Mesendoderm (in vitro differentiated cells): ENCODE data around the gene PHPT1.

Source experiments
- DNase-seq: peaks from one replicate; pipeline ENCODE4 v3.0.0; 2013
- H2AK5ac ChIP-seq: 2 replicates; pipeline ENCODE4 v1.6.1; 2013; ENCODE audit warnings: low read length, inconsistent platforms
- H2BK120ac ChIP-seq: 2 replicates; pipeline ENCODE4 v1.6.1; 2013; ENCODE audit warnings: low read depth, mild to moderate bottlenecking, low read length, moderate library complexity, mixed read lengths
- H2BK15ac ChIP-seq: replicated peaks from 2 replicates; pipeline ENCODE4 v1.6.1; 2013; ENCODE audit warnings: low read depth, mild to moderate bottlenecking, moderate library complexity
- H2BK5ac ChIP-seq: 2 replicates; pipeline ENCODE4 v1.6.1; 2013; ENCODE audit warnings: low read length, inconsistent platforms
- H3K18ac ChIP-seq: 2 replicates; pipeline ENCODE4 v1.6.1; 2013; ENCODE audit warnings: mild to moderate bottlenecking, low read length, mixed read lengths
- H3K23ac ChIP-seq: one replicate; pipeline ENCODE4 v1.6.1; 2013; ENCODE audit warnings: low read length
- H3K27ac ChIP-seq: 2 replicates; pipeline ENCODE4 v1.5.1; 2013; ENCODE audit warnings: low read depth, mild to moderate bottlenecking, inconsistent platforms, low read length, moderate library complexity
- H3K27me3 ChIP-seq: 2 replicates; pipeline ENCODE4 v1.6.1; 2013; ENCODE audit warnings: low read length, control low read depth, mild to moderate bottlenecking, inconsistent platforms; ENCODE audit not compliant: insufficient read depth, poor library complexity
- H3K36me3 ChIP-seq: 2 replicates; pipeline ENCODE4 v1.6.1; 2013; ENCODE audit warnings: low read length, inconsistent platforms; ENCODE audit not compliant: control insufficient read depth, insufficient read depth
- H3K4ac ChIP-seq: one replicate; pipeline ENCODE4 v1.6.1; 2013; ENCODE audit warnings: low read depth, mild to moderate bottlenecking, low read length, moderate library complexity
- H3K4me1 ChIP-seq: 2 replicates; pipeline ENCODE4 v1.6.1; 2013; ENCODE audit warnings: low read depth, low read length, inconsistent platforms; ENCODE audit not compliant: control insufficient read depth
- H3K4me2 ChIP-seq: 2 replicates; pipeline ENCODE4 v1.6.1; 2013; ENCODE audit warnings: low read length
- H3K4me3 ChIP-seq: 2 replicates; pipeline ENCODE4 v1.5.1; 2013; ENCODE audit warnings: mild to moderate bottlenecking, low read length
- H3K56ac ChIP-seq: one replicate; pipeline ENCODE4 v1.6.1; 2013; ENCODE audit warnings: low read length
- H3K79me1 ChIP-seq: 2 replicates; pipeline ENCODE4 v1.6.1; 2013; ENCODE audit warnings: low read length, inconsistent platforms
- H3K79me2 ChIP-seq: 2 replicates; pipeline ENCODE4 v1.6.1; 2013; ENCODE audit warnings: mild to moderate bottlenecking, low read length; ENCODE audit not compliant: control insufficient read depth, insufficient read depth
- H3K9ac ChIP-seq: 2 replicates; pipeline ENCODE4 v1.6.1; 2013; ENCODE audit warnings: low read length, inconsistent platforms
- H4K5ac ChIP-seq: one replicate; pipeline ENCODE4 v1.6.1; 2013; ENCODE audit warnings: low read length
- H4K8ac ChIP-seq: one replicate; pipeline ENCODE4 v1.6.1; 2013; ENCODE audit warnings: low read depth, mild to moderate bottlenecking, control low read depth, low read length, moderate library complexity
- WGBS: extraction: QIAGEN DNeasy Blood & Tissue Kit; methylation state at CpG from one replicate; pipeline ENCODE4 v1.1.7; 2013; ENCODE audit warnings: low lambda C conversion rate, missing lambda C conversion rate; ENCODE audit not compliant: insufficient coverage; ENCODE audit errors: extremely low coverage; 5-methylcytosine and 5-hydroxymethylcytosine counted together

PHPT1 gene

GRCh38 chr9:136826703-136827582 lies 22.3 kb upstream of the PHPT1 start:
- Histone ChIP-seq H3K56ac (no peak overlapping the region), H2AK5ac (no peak overlapping the region), H3K4me1 (no peaks in the 10 kb centered on the region), H3K23ac (no peak overlapping the region), H4K8ac (no peak overlapping the region), H3K79me1 (peaks cover 5% of the 10 kb centered on the region), H3K36me3 (peaks cover 19% of the 10 kb centered on the region), H3K27ac (no peak overlapping the region), H4K5ac (no peak overlapping the region), H2BK5ac (no peak overlapping the region), H2BK120ac (no peak overlapping the region), H3K18ac (no peak overlapping the region), H2BK15ac (no peak overlapping the region), H3K4ac (no peak overlapping the region), H3K9ac (no peak overlapping the region), H3K27me3 (no peaks in the 10 kb centered on the region), H3K4me2 (no peak overlapping the region), H3K4me3 (no peak overlapping the region), H3K79me2 (peaks cover under 1% of the 10 kb centered on the region)
- no peak for DNase-seq
- WGBS, result no CpG with 5 or more reads among the region's 24 CpGs

DNA sequence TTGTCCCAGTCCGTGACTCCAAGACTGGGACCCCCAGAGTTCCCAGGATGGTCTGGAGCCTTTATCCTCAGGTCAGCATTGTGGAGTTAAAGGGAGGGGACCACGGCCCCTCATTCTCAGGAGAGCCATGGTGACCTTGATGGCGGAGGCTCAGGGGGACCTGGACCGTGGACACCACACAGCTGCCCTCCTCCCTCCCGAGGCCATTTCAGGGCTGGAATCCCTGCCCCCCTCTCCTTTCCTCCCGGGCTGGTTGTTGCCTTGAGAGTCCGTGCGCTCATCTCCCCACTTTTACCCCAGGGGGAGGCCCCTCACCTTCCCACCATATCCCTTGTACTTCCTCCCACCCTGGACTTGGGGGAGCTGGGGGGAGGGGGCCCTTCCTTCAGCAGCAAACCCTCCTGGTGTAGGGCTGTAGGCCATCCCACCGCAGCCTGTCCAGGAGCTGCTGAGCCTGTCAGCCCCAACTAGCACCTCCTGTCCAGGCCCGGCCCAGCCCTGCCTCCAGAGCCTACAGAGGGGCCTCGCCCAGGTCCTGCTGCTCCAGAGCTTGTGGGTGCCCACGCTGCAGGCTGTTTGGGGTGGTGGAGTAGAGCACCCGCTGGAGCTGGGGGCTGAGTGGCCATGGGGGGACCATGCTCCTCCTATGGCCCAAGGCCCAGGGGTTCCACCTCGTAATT lies 21.3 kb upstream of the PHPT1 start:
- H3K4me3 ChIP-seq, result no peak overlapping the region
- H2AK5ac ChIP-seq, result no peak overlapping the region
- no peak overlapping the region for H3K23ac ChIP-seq
- no peak overlapping the region for H3K56ac ChIP-seq
- no peaks in the 10 kb centered on the region for H3K79me2 ChIP-seq
- no peak overlapping the region for H3K4me2 ChIP-seq
- H4K8ac ChIP-seq, result no peak overlapping the region
- DNase-seq, result no peak
- no peak overlapping the region for H3K9ac ChIP-seq
- no peak overlapping the region for H4K5ac ChIP-seq
- H2BK120ac ChIP-seq, result no peak overlapping the region
- peaks cover 24% of the 10 kb centered on the region for H3K36me3 ChIP-seq
- H3K18ac ChIP-seq, result no peak overlapping the region
- peaks cover 1% of the 10 kb centered on the region for H3K79me1 ChIP-seq
- no peak overlapping the region for H3K4ac ChIP-seq
- no peak overlapping the region for H2BK5ac ChIP-seq
- no peak overlapping the region for H2BK15ac ChIP-seq
- no peaks in the 10 kb centered on the region for H3K4me1 ChIP-seq
- no peak overlapping the region for H3K27ac ChIP-seq
- H3K27me3 ChIP-seq, result no peaks in the 10 kb centered on the region
- no CpG with 5 or more reads among the region's 14 CpGs for WGBS

GRCh38 chr9:136828474-136829140 lies 20.6 kb upstream of the PHPT1 start:
- DNase-seq, result no peak
- Histone ChIP-seq H3K79me2 (no peaks in the 10 kb centered on the region), H3K27me3 (no peaks in the 10 kb centered on the region), H2BK15ac (no peak overlapping the region), H3K9ac (no peak overlapping the region), H3K36me3 (peaks cover 24% of the 10 kb centered on the region), H3K18ac (no peak overlapping the region), H3K27ac (no peak overlapping the region), H3K4ac (no peak overlapping the region), H4K8ac (no peak overlapping the region), H3K79me1 (no peaks in the 10 kb centered on the region), H3K56ac (no peak overlapping the region), H2AK5ac (no peak overlapping the region), H2BK120ac (no peak overlapping the region), H3K4me2 (no peak overlapping the region), H2BK5ac (no peak overlapping the region), H3K23ac (no peak overlapping the region), H3K4me3 (no peak overlapping the region), H3K4me1 (no peaks in the 10 kb centered on the region), H4K5ac (no peak overlapping the region)
- no CpG with 5 or more reads among the region's 31 CpGs for WGBS

DNA sequence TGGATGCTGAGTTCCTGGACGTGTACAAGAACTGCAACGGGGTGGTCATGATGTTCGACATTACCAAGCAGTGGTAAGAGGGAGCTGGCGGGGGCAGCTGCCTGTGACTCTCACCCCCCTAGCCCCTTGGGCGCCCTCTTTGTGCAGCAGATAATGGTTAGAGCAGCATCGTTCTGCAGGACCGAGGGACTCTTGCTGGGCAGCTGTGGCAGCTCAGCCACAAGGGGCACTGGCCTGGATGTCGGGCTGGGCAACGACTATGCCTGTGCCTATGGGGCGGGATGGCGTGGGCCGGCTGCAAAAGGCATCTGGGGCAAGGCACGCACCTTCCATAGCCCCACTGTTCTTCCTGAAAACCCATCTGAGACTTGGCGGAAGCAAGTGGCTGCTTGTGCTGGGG lies 19.8 kb upstream of the PHPT1 start:
- H3K4me1 ChIP-seq, result no peaks in the 10 kb centered on the region
- no peak overlapping the region for H4K8ac ChIP-seq
- no peak overlapping the region for H3K18ac ChIP-seq
- H3K23ac ChIP-seq, result no peak overlapping the region
- no peak overlapping the region for H3K4me2 ChIP-seq
- no peak for DNase-seq
- H4K5ac ChIP-seq, result no peak overlapping the region
- no peak overlapping the region for H2AK5ac ChIP-seq
- no peak overlapping the region for H3K9ac ChIP-seq
- no peak overlapping the region for H3K27ac ChIP-seq
- H3K4me3 ChIP-seq, result no peak overlapping the region
- H3K27me3 ChIP-seq, result no peaks in the 10 kb centered on the region
- H2BK15ac ChIP-seq, result no peak overlapping the region
- WGBS, result no CpG with 5 or more reads among the region's 14 CpGs
- H2BK5ac ChIP-seq, result no peak overlapping the region
- peaks cover 24% of the 10 kb centered on the region for H3K36me3 ChIP-seq
- no peak overlapping the region for H3K4ac ChIP-seq
- no peaks in the 10 kb centered on the region for H3K79me1 ChIP-seq
- no peak overlapping the region for H3K56ac ChIP-seq
- no peak overlapping the region for H2BK120ac ChIP-seq
- H3K79me2 ChIP-seq, result no peaks in the 10 kb centered on the region

- Histone ChIP-seq H3K79me1 (no peaks in the 10 kb centered on the region), H3K27me3 (no peaks in the 10 kb centered on the region), H3K18ac (no peak overlapping the region), H2BK15ac (no peak overlapping the region), H3K4me2 (no peak overlapping the region), H3K27ac (no peak overlapping the region), H3K79me2 (no peaks in the 10 kb centered on the region), H4K8ac (no peak overlapping the region), H3K4me3 (no peak overlapping the region), H2BK120ac (no peak overlapping the region), H3K4ac (no peak overlapping the region), H3K23ac (no peak overlapping the region), H3K9ac (no peak overlapping the region), H3K56ac (no peak overlapping the region), H2AK5ac (no peak overlapping the region), H2BK5ac (no peak overlapping the region), H3K4me1 (no peaks in the 10 kb centered on the region), H3K36me3 (peaks cover 22% of the 10 kb centered on the region), H4K5ac (no peak overlapping the region)
- DNase-seq, result no peak
- WGBS, result no CpG with 5 or more reads among the region's 41 CpGs
These were observed 19.0 kb upstream of the PHPT1 start for GRCh38 chr9:136829981-136830885.
